ENCODE data around the gene ZNF736.
"Not testable (repeated sequence)": the region's sequence is repeated elsewhere in the genome, so short reads cannot be mapped to it uniquely, and the experiment has no call there.

Gene ZNF736

GRCh38 chr7:64313740-64314491 is at the start of gene ZNF736:
ZNF736 (plus strand) TSS chr7:64313961; CDS start chr7:64314151, 190 bp downstream.
- Histone ChIP-seq H3K27ac (ENCODE audit: low read length) (peak within 1 kb of the TSS; percentile 91), H3K36me3 (ENCODE audit: control insufficient read depth in 1 of 2, insufficient read depth in 2 of 2, low read length in 2 of 2) (no peaks in the 10 kb centered on the region), H3K4me3 (ENCODE audit: low read depth in 1 of 2, low read length in 2 of 2) (peak within 1 kb of the TSS; percentile 97 to 99), H3K27me3 (ENCODE audit: low read depth, low read length) (no peaks in the 10 kb centered on the region), H3K9me3 (ENCODE audit: control insufficient read depth in 1 of 2, low read length in 2 of 2) (no peaks in the 10 kb centered on the region), H3K4me1 (ENCODE audit: control insufficient read depth in 1 of 2, insufficient read depth in 2 of 2, low read length in 2 of 2) (peaks cover 4 to 11% of the 10 kb centered on the region in 2 donors)

- no peaks in the 10 kb centered on the region for H3K36me3 ChIP-seq (ENCODE audit: control insufficient read depth in 1 of 2, insufficient read depth in 2 of 2, low read length in 2 of 2)
- no peaks in the 10 kb centered on the region for H3K27me3 ChIP-seq (ENCODE audit: low read depth, low read length)
- H3K4me1 ChIP-seq (ENCODE audit: control insufficient read depth in 1 of 2, insufficient read depth in 2 of 2, low read length in 2 of 2): no peaks in the 10 kb centered on the region
- H3K9me3 ChIP-seq (ENCODE audit: control insufficient read depth in 1 of 2, low read length in 2 of 2): peaks cover 12 to 30% of the 10 kb centered on the region in 2 donors
- H3K4me3 ChIP-seq (ENCODE audit: low read depth in 1 of 2, low read length in 2 of 2): peak overlapping the region in 1 of 2 donors; percentile 34
- H3K27ac ChIP-seq (ENCODE audit: low read length): no peak overlapping the region
These were observed 47.3 kb upstream of the ZNF736 start for GRCh38 chr7:64266341-64266919.

GRCh38 chr7:64277630-64278029 is 36.1 kb upstream of the ZNF736 start:
- Histone ChIP-seq H3K27ac (ENCODE audit: low read length) (no peak overlapping the region), H3K4me3 (ENCODE audit: low read depth in 1 of 2, low read length in 2 of 2) (no peak overlapping the region), H3K27me3 (ENCODE audit: low read depth, low read length) (no peaks in the 10 kb centered on the region), H3K4me1 (ENCODE audit: control insufficient read depth in 1 of 2, insufficient read depth in 2 of 2, low read length in 2 of 2) (no peaks in the 10 kb centered on the region), H3K9me3 (ENCODE audit: control insufficient read depth in 1 of 2, low read length in 2 of 2) (peaks cover 0 to 3% of the 10 kb centered on the region in 2 donors), H3K36me3 (ENCODE audit: control insufficient read depth in 1 of 2, insufficient read depth in 2 of 2, low read length in 2 of 2) (no peaks in the 10 kb centered on the region)

GRCh38 chr7:64294701-64295420 is 18.9 kb upstream of the ZNF736 start:
- H3K4me3 ChIP-seq (ENCODE audit: low read depth in 1 of 2, low read length in 2 of 2): no peak overlapping the region
- H3K27ac ChIP-seq (ENCODE audit: low read length): no peak overlapping the region
- H3K36me3 ChIP-seq (ENCODE audit: control insufficient read depth in 1 of 2, insufficient read depth in 2 of 2, low read length in 2 of 2): no peaks in the 10 kb centered on the region
- no peaks in the 10 kb centered on the region for H3K9me3 ChIP-seq (ENCODE audit: control insufficient read depth in 1 of 2, low read length in 2 of 2)
- no peaks in the 10 kb centered on the region for H3K27me3 ChIP-seq (ENCODE audit: low read depth, low read length)
- no peaks in the 10 kb centered on the region for H3K4me1 ChIP-seq (ENCODE audit: control insufficient read depth in 1 of 2, insufficient read depth in 2 of 2, low read length in 2 of 2)

GRCh38 chr7:64297418-64297817 is 16.3 kb upstream of the ZNF736 start:
- H3K27me3 ChIP-seq (ENCODE audit: low read depth, low read length); H3K4me3 ChIP-seq (ENCODE audit: low read depth in 1 of 2, low read length in 2 of 2); H3K36me3 ChIP-seq (ENCODE audit: control insufficient read depth in 1 of 2, insufficient read depth in 2 of 2, low read length in 2 of 2); H3K9me3 ChIP-seq (ENCODE audit: control insufficient read depth in 1 of 2, low read length in 2 of 2); H3K27ac ChIP-seq (ENCODE audit: low read length); H3K4me1 ChIP-seq (ENCODE audit: control insufficient read depth in 1 of 2, insufficient read depth in 2 of 2, low read length in 2 of 2): not testable (repeated sequence)

- H3K27me3 ChIP-seq (ENCODE audit: low read depth, low read length): no peaks in the 10 kb centered on the region
These were observed 12.9 kb upstream of the ZNF736 start for GRCh38 chr7:64300641-64301405.

GRCh38 chr7:64307254-64308015 is 6.3 kb upstream of the ZNF736 start:
- Histone ChIP-seq H3K4me3 (ENCODE audit: low read depth in 1 of 2, low read length in 2 of 2) (peak overlapping the region; percentile 82 to 85), H3K9me3 (ENCODE audit: control insufficient read depth in 1 of 2, low read length in 2 of 2) (no peaks in the 10 kb centered on the region), H3K27me3 (ENCODE audit: low read depth, low read length) (no peaks in the 10 kb centered on the region), H3K4me1 (ENCODE audit: control insufficient read depth in 1 of 2, insufficient read depth in 2 of 2, low read length in 2 of 2) (peaks cover 5 to 10% of the 10 kb centered on the region in 2 donors), H3K27ac (ENCODE audit: low read length) (peak overlapping the region; percentile 88), H3K36me3 (ENCODE audit: control insufficient read depth in 1 of 2, insufficient read depth in 2 of 2, low read length in 2 of 2) (no peaks in the 10 kb centered on the region)

More at GRCh38 chr7:64300641-64301405, 12.9 kb upstream of the ZNF736 start:
- H3K4me1 ChIP-seq (ENCODE audit: control insufficient read depth in 1 of 2, insufficient read depth in 2 of 2, low read length in 2 of 2): no peaks in the 10 kb centered on the region
- no peaks in the 10 kb centered on the region for H3K9me3 ChIP-seq (ENCODE audit: control insufficient read depth in 1 of 2, low read length in 2 of 2)
- no peak overlapping the region for H3K4me3 ChIP-seq (ENCODE audit: low read depth in 1 of 2, low read length in 2 of 2)
- no peak overlapping the region for H3K27ac ChIP-seq (ENCODE audit: low read length)
- no peaks in the 10 kb centered on the region for H3K36me3 ChIP-seq (ENCODE audit: control insufficient read depth in 1 of 2, insufficient read depth in 2 of 2, low read length in 2 of 2)

- peaks cover 5 to 10% of the 10 kb centered on the region in 2 donors for H3K4me1 ChIP-seq (ENCODE audit: control insufficient read depth in 1 of 2, insufficient read depth in 2 of 2, low read length in 2 of 2)
- no peaks in the 10 kb centered on the region for H3K9me3 ChIP-seq (ENCODE audit: control insufficient read depth in 1 of 2, low read length in 2 of 2)
- H3K27ac ChIP-seq (ENCODE audit: low read length): peak overlapping the region; percentile 88
- no peaks in the 10 kb centered on the region for H3K27me3 ChIP-seq (ENCODE audit: low read depth, low read length)
- H3K4me3 ChIP-seq (ENCODE audit: low read depth in 1 of 2, low read length in 2 of 2): peak overlapping the region; percentile 82 to 85
- no peaks in the 10 kb centered on the region for H3K36me3 ChIP-seq (ENCODE audit: control insufficient read depth in 1 of 2, insufficient read depth in 2 of 2, low read length in 2 of 2)
These were observed 5.8 kb upstream of the ZNF736 start for GRCh38 chr7:64308016-64308270.

- Histone ChIP-seq H3K4me1 (ENCODE audit: control insufficient read depth in 1 of 2, insufficient read depth in 2 of 2, low read length in 2 of 2) (peaks cover 9 to 21% of the 10 kb centered on the region in 2 donors), H3K36me3 (ENCODE audit: control insufficient read depth in 1 of 2, insufficient read depth in 2 of 2, low read length in 2 of 2) (no peaks in the 10 kb centered on the region), H3K27me3 (ENCODE audit: low read depth, low read length) (no peaks in the 10 kb centered on the region), H3K9me3 (ENCODE audit: control insufficient read depth in 1 of 2, low read length in 2 of 2) (no peaks in the 10 kb centered on the region), H3K27ac (ENCODE audit: low read length) (no peak overlapping the region), H3K4me3 (ENCODE audit: low read depth in 1 of 2, low read length in 2 of 2) (no peak overlapping the region)
These were observed 3.3 kb upstream of the ZNF736 start for GRCh38 chr7:64310426-64310825.

GRCh38 chr7:64312826-64313225 is 935 bp upstream of the ZNF736 start:
- H3K36me3 ChIP-seq (ENCODE audit: control insufficient read depth in 1 of 2, insufficient read depth in 2 of 2, low read length in 2 of 2): no peaks in the 10 kb centered on the region
- peaks cover 4 to 14% of the 10 kb centered on the region in 2 donors for H3K4me1 ChIP-seq (ENCODE audit: control insufficient read depth in 1 of 2, insufficient read depth in 2 of 2, low read length in 2 of 2)
- H3K9me3 ChIP-seq (ENCODE audit: control insufficient read depth in 1 of 2, low read length in 2 of 2): no peaks in the 10 kb centered on the region
- no peak overlapping the region for H3K27ac ChIP-seq (ENCODE audit: low read length)
- H3K27me3 ChIP-seq (ENCODE audit: low read depth, low read length): no peaks in the 10 kb centered on the region
- no peak overlapping the region for H3K4me3 ChIP-seq (ENCODE audit: low read depth in 1 of 2, low read length in 2 of 2)
